GM12865 (cell line): ENCODE data around the gene MPO.

Source experiments
- DNase-seq: peaks from one replicate; pipeline ENCODE4 v3.0.0; 2010; ENCODE audit warnings: low read depth
- H3K4me3 ChIP-seq: 2 replicates; pipeline ENCODE4 v1.5.1; 2011; ENCODE audit warnings: mild to moderate bottlenecking, low read depth, low read length, control low read depth
- CTCF ChIP-seq: IDR thresholded peaks from 2 replicates; pipeline ENCODE4 v1.5.1; 2011; ENCODE audit warnings: low read length, control low read depth, low read depth, inconsistent platforms; ENCODE audit not compliant: insufficient read depth; ENCODE audit errors: missing control alignments

MPO gene

GRCh38 chr17:58236394-58236793, 44.3 kb downstream of the MPO start:
- TF ChIP-seq CTCF = no peak
- H3K4me3 ChIP-seq = no peak overlapping the region
- no peak for DNase-seq

- no peak for DNase-seq
- TF ChIP-seq CTCF = no peak
- H3K4me3 ChIP-seq = no peak overlapping the region
Observed at GRCh38 chr17:58235821-58236220, 44.9 kb downstream of the MPO start.

- H3K4me3 ChIP-seq = no peak overlapping the region
- no peak for TF ChIP-seq CTCF
- no peak for DNase-seq
Observed at GRCh38 chr17:58234512-58234911, 46.2 kb downstream of the MPO start.

GRCh38 chr17:58233543-58233942, 47.2 kb downstream of the MPO start:
- TF ChIP-seq CTCF = no peak
- no peak overlapping the region for H3K4me3 ChIP-seq
- DNase-seq = peak; percentile 58

GRCh38 chr17:58232707-58233156, 48.0 kb downstream of the MPO start:
- H3K4me3 ChIP-seq = peak overlapping the region; percentile 20; the same call in 1 of the 2 replicates
- peak; percentile 82 for DNase-seq
- TF ChIP-seq CTCF = peak; percentile 1

- no peak overlapping the region for H3K4me3 ChIP-seq
- TF ChIP-seq CTCF = no peak
- no peak for DNase-seq
Observed at GRCh38 chr17:58231641-58232040, 49.1 kb downstream of the MPO start.

- TF ChIP-seq CTCF = no peak
Observed at GRCh38 chr17:58229881-58230280, 50.9 kb downstream of the MPO start.

More at GRCh38 chr17:58229881-58230280, 50.9 kb downstream of the MPO start:
- DNase-seq = no peak
- no peak overlapping the region for H3K4me3 ChIP-seq
